AG09309 (cell line): ENCODE data around the gene CLTB.

Experiments
- DNase-seq: peaks from one replicate; pipeline ENCODE4 v3.0.0-alpha.2; 2010; ENCODE audit warnings: low read depth
- H3K4me3 ChIP-seq: 2 replicates; pipeline ENCODE4 v1.5.1; 2011; ENCODE audit warnings: mild to moderate bottlenecking, low read depth, low read length, moderate library complexity; ENCODE audit not compliant: control insufficient read depth
- TF ChIP-seq, protein P1 (sequence below): IDR thresholded peaks from 2 replicates; pipeline ENCODE4 v1.5.1; 2011; ENCODE audit warnings: mild to moderate bottlenecking, low read depth, low read length, inconsistent platforms; ENCODE audit not compliant: insufficient read depth, control insufficient read depth; ENCODE audit errors: missing control alignments

CLTB gene

DNA sequence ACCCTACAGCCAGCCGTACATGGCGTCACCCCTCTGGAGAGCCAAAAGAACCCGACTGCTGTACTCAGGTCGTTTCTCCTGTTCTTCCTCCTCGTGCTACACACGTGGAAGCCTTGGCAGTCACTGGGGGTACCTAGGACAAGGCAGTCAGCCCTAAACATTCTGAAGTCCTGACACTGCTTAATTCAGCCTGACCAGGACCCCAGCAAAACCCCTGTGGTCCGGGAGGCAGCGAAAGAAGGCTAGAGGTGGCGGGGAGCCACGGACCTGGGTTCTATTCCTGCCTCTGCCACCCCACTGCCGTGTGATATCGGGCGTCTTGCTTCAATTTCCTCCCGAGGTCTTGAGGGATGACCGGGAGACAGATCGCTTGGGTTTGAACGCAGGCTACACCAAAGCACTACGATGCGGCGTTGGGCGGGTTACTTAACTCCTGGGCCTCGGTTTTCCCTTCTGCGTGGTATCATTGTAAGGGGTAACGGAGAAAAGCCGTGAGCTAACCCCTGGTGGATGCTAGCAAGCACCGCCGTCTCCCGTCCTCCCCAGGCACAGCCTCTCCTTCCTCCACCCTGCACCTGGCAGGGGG, 51.5 kb downstream of the CLTB start:
- TF ChIP-seq, protein P1, sequence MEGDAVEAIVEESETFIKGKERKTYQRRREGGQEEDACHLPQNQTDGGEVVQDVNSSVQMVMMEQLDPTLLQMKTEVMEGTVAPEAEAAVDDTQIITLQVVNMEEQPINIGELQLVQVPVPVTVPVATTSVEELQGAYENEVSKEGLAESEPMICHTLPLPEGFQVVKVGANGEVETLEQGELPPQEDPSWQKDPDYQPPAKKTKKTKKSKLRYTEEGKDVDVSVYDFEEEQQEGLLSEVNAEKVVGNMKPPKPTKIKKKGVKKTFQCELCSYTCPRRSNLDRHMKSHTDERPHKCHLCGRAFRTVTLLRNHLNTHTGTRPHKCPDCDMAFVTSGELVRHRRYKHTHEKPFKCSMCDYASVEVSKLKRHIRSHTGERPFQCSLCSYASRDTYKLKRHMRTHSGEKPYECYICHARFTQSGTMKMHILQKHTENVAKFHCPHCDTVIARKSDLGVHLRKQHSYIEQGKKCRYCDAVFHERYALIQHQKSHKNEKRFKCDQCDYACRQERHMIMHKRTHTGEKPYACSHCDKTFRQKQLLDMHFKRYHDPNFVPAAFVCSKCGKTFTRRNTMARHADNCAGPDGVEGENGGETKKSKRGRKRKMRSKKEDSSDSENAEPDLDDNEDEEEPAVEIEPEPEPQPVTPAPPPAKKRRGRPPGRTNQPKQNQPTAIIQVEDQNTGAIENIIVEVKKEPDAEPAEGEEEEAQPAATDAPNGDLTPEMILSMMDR: no peak
- H3K4me3 ChIP-seq: peak overlapping the region; percentile 71
- DNase-seq: no peak

DNA sequence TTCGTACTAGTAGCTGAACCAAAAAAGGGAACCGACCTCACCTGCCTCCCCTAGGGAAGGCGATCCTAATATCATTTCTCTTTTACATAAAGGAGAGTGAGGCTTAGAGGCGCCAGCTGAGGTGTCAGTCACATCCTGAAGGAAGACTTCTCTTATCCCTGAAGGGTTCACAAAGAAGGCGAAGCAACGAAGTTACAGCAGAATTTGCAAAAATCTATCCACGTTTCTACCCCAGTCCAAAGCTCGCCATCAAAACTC, 54.2 kb downstream of the CLTB start:
- H3K4me3 ChIP-seq: peak overlapping the region; percentile 74
- no peak for DNase-seq
- TF ChIP-seq, protein P1: no peak

DNA sequence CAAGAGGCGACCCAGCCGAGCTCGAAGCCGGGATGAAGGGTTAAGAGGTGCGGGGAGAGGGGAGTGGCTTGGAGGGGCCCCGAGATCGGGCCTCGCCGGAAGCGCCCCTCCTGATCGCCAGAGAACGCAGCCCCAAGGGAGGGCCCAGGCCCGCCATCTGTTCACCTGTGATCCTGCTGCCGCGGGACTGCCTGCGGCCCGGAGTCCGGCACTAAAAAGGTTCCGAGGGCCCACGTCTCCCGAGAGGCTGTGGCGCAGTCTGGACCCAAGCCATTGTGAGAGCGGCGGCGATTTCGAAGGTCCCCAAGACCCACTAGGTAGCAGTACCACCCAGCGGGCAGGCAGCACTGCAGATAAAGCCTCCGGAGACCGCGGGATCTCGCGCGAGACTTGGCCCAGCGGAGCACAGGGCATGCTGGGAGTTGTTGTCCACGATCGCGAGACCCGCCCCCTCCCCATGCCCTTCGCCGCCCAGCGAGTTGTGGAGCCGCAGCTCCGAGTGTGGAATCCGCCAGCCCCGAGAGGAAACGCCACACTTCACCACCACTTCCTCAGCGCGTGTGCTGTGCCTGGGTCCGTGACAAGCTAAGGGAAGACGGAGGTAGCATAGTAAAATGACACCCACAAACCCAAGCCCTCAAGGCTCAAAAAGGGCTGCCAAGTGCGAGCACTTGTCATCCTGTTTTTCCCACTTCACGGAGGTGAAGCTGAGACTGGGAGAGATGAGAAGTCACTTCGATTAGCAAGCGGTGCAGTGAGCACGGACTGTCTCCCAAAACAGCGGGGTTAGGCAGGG, 54.7 kb downstream of the CLTB start, which contains the start of gene KIAA1191:
KIAA1191 (minus strand) TSS at position 328 of the 796 bp plus-strand sequence. CDS start 2,256 bp downstream, outside the sequence.
- TF ChIP-seq, protein P1: peak; percentile 16
- peak within 1 kb of the TSS; percentile 74 for H3K4me3 ChIP-seq
- DNase-seq: peak; percentile 62

DNA sequence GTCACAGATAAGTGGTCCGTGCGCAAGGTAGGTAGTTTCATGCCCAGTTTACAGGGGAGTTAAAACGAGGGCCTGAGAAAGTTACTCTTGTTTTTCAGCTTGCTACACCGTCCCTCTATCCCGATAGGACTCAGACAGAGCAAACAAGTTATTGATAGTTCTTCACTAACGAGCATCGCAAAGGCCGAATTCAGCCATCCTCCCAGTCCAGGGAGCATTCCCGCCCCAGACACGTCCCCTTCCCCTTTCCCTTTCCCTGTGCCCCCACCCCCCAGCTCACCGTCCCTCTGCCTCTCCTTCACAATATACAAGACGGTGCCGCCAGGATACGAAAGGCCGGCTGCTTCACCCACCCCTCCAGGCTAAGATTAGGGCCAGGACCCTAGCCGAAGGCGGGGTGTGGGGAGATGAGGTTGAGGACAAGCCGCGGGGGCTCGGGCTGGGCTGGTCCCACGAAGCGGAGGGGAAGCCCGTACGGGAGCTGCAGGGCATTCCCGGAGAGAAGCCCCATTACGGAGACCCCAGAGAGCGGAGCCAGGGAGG, 55.4 kb downstream of the CLTB start:
- peak overlapping the region; percentile 74 for H3K4me3 ChIP-seq
- DNase-seq: no peak
- TF ChIP-seq, protein P1: no peak

DNA sequence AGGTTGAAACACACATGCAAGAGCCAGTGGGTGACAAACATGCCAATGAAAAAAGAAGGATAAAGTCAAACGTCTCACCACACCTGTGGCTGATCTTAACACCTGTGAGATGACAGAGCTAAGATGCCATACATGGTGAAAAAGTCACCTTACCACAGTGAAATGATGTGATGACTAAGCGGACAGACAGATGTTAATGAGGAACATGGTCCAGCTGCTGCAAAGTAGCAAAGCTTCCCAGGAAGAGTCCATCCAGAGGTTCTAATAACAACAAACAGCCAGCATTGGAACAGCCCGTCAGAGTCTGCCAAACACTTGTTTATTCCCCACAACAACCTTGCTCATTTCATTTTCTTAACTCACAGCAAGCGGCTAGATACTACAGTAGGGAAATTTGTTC, 56.7 kb downstream of the CLTB start:
- H3K4me3 ChIP-seq: no peak overlapping the region
- TF ChIP-seq, protein P1: no peak
- DNase-seq: no peak

DNA sequence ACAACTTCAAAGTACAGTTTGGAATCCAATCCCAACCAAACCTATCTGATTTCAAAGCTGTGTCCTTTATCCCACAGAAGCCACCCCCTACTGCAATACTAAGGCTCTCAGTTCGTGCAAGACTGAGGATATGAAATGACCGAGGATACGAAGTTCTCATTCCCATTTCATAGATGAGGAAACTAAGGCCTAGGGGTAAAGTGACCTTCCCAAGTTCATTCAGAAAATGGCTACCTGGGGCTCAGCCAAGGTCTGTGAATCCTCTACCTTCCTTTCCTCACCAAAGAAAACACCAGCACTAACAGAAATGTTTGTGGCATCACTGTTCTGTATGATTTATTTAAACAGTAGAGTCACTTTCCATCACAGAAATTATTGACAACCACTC, 60.2 kb downstream of the CLTB start:
- TF ChIP-seq, protein P1: no peak
- H3K4me3 ChIP-seq: no peak overlapping the region
- DNase-seq: no peak
